ENCODE results near the gene REN. TPM values are rescaled to one million over a fixed set of nuclear protein-coding genes. Genes with fewer than 3 reads are reported as not detected.

Gene REN
- total RNA-seq, 3 donors from 2014 or later: not detected

DNA sequence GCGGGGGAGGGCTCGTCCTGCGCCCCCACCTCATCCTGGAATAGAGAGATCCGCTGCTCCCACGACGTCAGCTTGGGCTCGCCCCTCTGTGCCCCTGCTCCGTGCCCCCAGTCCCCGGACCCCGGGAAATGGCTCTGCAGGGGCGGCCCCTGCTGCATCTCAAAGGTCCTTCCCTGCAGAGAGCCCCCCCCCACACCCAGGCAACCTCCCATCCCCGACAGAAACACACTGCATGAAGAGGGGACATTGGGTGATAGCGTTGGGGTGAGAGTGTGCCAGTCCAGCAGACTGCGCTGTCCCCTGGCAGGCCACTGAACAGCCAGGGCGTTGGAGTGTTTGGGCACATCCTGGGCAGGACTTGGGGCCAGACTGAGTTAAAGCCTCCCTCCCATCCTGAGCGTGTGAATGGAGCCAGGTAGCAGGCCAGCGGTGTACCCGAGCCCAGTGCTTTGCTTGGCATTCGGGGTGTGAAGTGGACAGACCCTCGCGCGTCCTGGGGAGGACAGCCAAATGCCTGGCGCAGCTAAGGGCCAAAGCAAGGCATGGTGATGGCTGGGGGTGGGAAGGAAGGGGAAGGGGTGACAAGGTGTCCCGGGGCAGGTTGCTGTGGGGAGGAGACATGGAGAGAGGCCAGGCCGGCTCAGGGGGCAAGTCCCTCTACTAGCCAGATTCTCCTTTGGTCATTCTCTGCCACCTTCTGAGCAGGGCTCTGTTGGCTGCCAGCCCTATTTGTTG lies 13.7 kb downstream of the REN start:
- H3K9me3 Mint-ChIP-seq: no peaks in the 10 kb centered on the region
- ATAC-seq: peak in 1 of 2 donors; percentile 11

DNA sequence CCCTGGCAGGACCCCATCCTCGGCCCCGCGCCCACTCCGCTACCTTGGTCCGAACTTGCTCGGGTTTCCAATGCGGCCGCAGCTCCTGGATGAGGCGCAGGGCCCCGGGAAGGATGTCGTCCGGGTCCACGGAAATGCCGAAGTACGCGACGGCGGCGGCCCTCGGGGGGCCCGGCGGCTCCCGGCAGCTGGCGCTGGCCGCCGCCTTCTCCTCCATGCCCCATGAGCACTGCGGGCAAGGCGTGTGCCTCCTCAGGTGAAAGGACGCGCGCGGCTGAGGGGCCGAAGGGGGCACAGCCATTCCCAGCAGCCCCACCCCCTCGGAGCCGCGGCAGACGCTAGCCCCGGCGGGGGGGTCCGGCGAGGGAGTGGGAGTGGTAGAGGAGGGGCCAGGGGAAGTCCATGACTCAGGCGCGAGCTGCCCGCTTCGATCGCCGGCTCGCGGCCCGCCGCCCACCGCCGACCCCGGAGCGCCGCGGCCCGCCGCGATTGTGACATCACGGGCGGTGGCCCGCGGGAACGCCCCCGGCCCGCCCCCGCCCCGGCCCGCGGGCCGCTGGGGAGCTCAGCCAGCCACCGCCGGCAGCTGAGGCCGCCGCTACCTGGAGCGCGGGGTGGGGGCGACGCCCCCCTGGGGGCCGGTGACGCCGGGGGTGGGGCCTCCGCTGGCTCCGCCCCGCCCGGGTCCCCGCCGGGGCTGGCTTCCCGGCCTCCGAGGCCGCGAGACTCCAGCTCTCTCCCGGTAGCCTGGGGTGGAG lies 14.4 kb downstream of the REN start, which contains the start of gene ETNK2:
Gene ETNK2, minus strand, starts transcription at position 493 of the 758 bp plus-strand sequence. Its CDS starts 192 bp downstream, at position 301.
- peak; percentile 80 to 82 for ATAC-seq
- Mint-ChIP-seq H3K27me3 (ENCODE audit: low read depth) (no peaks in the 10 kb centered on the region), H3K4me3 (peak within 1 kb of the TSS; percentile 64), H3K4me1 (ENCODE audit: low read depth) (peaks cover 2% of the 10 kb centered on the region), H3K9me3 (no peaks in the 10 kb centered on the region), H3K36me3 (ENCODE audit: insufficient read depth) (no peaks in the 10 kb centered on the region)
- peak; percentile 52 for DNase-seq

More for the DNA sequence above, 13.7 kb downstream of the REN start:
- DNase-seq: no peak
- Mint-ChIP-seq H3K4me3 (peak overlapping the region; percentile 62), H3K36me3 (ENCODE audit: insufficient read depth) (no peaks in the 10 kb centered on the region), H3K4me1 (ENCODE audit: low read depth) (peaks cover 2% of the 10 kb centered on the region), H3K27me3 (ENCODE audit: low read depth) (no peaks in the 10 kb centered on the region)

DNA sequence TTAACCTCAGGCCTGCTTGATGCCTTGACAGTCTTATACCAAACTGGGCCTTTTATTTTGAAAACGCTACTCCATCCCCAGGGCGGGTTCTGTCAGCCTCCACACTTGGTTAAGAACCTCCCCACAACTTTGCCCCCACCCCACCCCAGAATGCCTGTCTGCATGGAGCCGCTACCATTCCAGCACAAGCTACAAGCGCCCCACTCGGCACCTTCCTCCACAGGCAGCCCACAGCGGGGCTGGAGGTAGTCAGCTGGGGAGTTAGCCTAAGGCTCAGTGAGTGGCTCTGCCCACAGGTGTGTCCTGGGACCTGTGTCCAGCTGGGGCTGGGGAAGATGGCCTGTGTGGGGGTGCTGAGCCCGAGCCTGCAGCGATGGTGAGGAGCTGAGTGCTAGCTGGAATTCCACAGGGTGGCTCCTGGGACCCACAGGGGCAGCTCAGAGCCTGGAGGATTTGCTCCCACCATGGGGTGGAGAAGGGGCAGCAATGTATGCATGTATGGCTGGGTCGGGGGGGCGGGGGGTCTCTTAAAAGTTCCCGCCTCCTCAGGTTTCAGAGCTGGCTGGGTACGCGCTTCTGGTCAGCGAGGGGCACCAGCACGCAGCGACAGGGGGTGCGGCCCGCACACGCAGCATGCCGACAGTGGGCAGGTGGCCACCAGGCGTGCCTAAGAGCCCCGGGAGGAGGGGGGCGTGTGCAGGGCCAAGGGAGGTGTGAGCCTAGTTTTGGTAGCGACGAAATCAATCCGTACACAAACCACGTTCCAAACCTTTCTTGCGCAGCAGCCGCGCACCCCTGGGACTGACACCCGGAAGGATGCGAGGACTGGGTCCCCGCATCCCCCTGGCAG lies 15.2 kb downstream of the REN start:
- H3K27me3 Mint-ChIP-seq (ENCODE audit: low read depth): no peaks in the 10 kb centered on the region
- no peaks in the 10 kb centered on the region for H3K36me3 Mint-ChIP-seq (ENCODE audit: insufficient read depth)
- H3K4me1 Mint-ChIP-seq (ENCODE audit: low read depth): peaks cover 2% of the 10 kb centered on the region
- ATAC-seq (peak; percentile 12 to 25), DNase-seq (no peak)
- no peaks in the 10 kb centered on the region for H3K9me3 Mint-ChIP-seq
- H3K4me3 Mint-ChIP-seq: peak overlapping the region; percentile 64

DNA sequence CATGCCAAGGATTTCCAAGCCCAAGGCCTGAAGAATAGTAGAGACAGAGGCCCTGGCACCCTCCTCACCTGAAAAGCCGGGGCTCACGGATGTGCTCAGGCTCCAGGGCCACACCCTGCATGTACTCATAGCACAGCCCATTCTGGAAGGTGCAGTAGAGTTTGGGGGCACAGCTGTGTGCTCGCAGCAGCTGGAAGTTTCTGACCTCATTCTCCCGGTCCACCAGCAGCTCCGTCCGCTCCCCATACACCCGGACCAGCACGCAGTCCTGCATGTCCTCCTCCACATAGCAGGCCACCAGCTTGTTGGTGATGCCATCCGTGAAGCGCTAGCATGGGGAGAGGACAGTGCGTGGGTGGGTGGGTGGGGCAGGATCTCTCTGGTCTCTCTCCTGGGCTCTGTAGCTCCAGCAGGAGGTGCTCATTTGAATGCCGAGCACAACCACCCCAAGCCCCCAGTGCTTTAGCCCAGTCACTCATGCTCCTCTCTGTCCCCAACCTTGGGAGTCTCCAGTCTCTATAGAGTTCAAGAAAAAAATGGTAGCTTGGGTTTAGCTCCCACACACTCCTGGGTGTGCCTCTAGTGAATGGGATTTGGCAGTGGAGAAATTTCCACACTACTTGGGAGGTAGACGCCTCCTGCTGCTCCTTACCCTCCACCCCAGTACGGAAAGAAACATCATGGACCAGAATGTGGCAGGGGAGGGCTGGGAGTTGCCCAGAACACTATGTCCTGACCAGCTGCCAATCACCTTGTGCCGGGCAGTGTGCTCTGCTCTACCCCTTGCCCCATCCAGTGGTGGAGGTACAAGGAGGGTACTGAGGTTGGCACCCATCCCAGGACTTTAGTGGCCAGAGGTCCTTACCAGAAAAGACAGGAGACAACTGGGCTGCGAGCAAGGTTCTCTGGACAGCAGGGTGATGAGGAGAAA lies 16.2 kb downstream of the REN start:
- no peak for ATAC-seq

DNA sequence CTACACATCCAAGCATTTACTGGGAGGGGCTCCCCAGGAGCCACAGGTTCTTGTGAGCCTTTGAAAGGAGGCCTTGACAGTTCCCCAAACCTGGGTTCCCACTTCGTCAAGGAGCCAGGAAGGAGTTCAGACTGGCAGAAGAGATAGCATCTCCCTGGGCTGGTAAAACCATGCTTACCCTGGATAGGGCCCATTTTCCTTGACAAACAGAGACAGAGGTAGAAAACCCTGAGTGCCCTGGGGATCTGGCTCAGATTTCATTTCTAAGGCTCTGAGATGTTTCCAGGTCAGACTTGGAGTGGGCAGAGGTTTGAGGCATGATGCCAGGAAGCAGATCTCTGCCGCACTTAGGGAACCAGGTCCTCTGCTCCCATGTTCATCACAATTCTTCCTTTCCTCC lies 17.0 kb downstream of the REN start:
- Mint-ChIP-seq H3K4me3 (no peak overlapping the region), H3K27me3 (ENCODE audit: low read depth) (no peaks in the 10 kb centered on the region), H3K36me3 (ENCODE audit: insufficient read depth) (no peaks in the 10 kb centered on the region), H3K4me1 (ENCODE audit: low read depth) (peaks cover 2% of the 10 kb centered on the region), H3K9me3 (no peaks in the 10 kb centered on the region)
- DNase-seq: no peak
- no peak for ATAC-seq

More for the DNA sequence above, 16.2 kb downstream of the REN start:
- Mint-ChIP-seq H3K36me3 (ENCODE audit: insufficient read depth) (no peaks in the 10 kb centered on the region), H3K9me3 (no peaks in the 10 kb centered on the region), H3K4me1 (ENCODE audit: low read depth) (peaks cover 2% of the 10 kb centered on the region), H3K4me3 (peak overlapping the region; percentile 64), H3K27me3 (ENCODE audit: low read depth) (no peaks in the 10 kb centered on the region)
- no peak for DNase-seq

DNA sequence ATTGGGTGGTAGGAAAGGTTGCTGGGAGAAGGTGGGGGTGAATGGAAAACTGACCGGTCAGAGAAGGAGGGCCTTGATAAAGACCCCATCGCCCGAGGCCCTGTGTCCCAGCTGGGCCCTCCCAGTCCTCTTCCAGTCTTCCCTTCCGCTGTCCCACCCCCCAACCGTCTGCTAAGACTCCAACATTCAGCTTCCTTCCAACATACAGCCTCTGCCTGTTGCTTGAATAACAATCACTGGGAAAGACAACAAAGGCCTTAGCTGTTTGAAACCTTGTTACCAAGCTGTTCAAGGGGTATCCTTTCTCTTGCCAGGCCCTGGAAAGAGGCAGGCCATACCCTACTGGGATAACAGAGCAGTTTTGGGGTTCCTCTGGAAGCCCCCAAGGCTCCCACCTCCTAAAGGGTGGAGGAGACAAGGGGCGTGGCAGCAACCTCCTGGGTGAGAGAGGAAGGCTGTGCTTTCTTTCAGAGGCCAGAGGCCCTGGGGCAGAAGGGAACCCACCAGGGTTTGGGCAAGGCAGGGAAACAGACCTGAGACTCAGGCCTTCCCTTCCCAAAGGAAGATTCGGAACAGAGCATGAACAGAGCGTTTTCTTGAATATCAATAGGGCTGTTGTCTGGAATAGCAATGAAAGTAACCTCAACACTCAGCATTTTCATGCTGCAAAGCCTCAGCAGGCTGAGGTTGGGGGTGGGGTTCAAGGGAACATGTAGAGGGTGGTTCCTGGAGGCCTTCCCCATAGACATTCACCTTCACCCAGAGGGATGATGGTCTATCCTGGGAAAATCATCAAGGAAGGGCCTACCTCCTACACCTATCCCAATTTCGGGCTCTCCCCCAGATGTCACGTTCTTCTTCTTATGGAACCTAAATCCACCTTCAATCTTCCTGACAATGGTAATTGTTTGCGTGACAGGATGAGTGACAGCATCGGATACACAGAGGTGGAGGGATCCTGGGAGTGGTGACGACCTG lies 18.4 kb downstream of the REN start:
- no peak for ATAC-seq
- DNase-seq: no peak
- H3K4me3 Mint-ChIP-seq: no peak overlapping the region
- no peaks in the 10 kb centered on the region for H3K27me3 Mint-ChIP-seq (ENCODE audit: low read depth)
- no peaks in the 10 kb centered on the region for H3K9me3 Mint-ChIP-seq
- H3K36me3 Mint-ChIP-seq (ENCODE audit: insufficient read depth): no peaks in the 10 kb centered on the region
- H3K4me1 Mint-ChIP-seq (ENCODE audit: low read depth): peaks cover 2% of the 10 kb centered on the region

DNA sequence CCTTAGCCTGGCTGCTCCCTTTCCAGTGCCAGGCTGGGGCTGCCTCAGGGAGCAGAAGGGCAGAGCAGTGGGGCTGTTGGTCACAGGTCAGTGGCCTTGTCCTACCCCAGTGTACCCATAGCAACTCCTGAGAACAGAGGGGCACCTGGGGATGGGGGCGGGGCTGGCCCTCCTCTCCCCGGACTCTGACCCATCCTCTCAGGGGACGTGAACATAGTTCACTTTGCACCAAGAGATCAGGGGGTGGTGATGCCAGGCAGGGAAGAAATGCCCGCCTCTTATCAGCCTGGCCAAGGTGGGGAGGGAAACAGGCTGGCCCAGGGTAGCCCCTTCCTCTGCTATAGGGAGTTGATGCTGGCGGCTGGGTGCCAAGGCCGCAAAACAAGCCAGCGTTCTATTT lies 19.2 kb downstream of the REN start:
- ATAC-seq (no peak), DNase-seq (no peak)
- Mint-ChIP-seq H3K36me3 (ENCODE audit: insufficient read depth) (no peaks in the 10 kb centered on the region), H3K4me3 (no peak overlapping the region), H3K9me3 (no peaks in the 10 kb centered on the region), H3K27me3 (ENCODE audit: low read depth) (no peaks in the 10 kb centered on the region), H3K4me1 (ENCODE audit: low read depth) (peaks cover 2% of the 10 kb centered on the region)

DNA sequence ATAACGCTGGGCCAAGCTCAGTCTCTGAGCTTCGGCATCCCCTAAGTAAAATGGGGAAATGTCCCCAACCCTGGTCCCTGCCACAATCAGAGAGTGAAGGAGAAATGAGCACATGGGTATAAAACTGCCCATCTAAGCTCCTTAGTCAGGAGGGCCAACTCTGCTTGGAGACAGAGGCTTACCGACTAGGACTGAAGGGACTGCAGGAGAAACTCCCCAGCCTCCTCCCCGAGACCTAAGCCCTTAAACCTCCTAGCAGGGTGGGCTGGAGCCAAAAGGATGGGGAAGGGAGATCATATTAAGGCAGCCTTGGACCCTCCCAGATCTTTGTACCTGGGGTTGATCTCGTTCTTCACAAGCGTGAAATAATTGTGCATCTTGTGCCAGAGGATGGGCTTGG lies 19.8 kb downstream of the REN start:
- Mint-ChIP-seq H3K4me1 (ENCODE audit: low read depth) (peaks cover 2% of the 10 kb centered on the region), H3K27me3 (ENCODE audit: low read depth) (no peaks in the 10 kb centered on the region), H3K4me3 (no peak overlapping the region), H3K9me3 (no peaks in the 10 kb centered on the region), H3K36me3 (ENCODE audit: insufficient read depth) (no peaks in the 10 kb centered on the region)
- ATAC-seq: no peak
- no peak for DNase-seq

DNA sequence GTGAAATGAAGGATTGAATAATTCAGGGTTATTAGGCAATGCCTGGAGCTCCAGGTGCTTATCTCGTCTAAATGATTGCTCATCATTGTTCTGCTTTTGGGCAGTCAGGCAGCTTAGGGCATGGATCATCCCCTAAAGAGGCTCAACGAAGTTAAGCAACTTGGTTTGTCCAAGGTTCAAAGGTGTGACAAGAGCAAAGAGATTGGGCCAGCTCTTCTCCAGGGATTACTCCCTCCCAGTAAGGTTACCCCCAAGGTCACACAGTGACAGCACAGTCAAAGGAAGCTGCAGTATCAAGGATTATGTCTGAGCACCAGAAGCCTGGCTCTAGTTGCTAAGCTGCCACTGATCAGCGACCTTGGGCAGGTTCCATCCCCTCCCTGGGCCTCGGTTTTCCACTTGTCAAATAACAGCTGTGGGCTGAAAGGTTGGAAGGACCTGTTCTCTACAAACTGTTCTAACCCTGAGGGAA lies 21.1 kb downstream of the REN start:
- ATAC-seq (no peak), DNase-seq (no peak)
- H3K27me3 Mint-ChIP-seq (ENCODE audit: low read depth): no peaks in the 10 kb centered on the region
- no peak overlapping the region for H3K4me3 Mint-ChIP-seq
- no peaks in the 10 kb centered on the region for H3K9me3 Mint-ChIP-seq
- H3K4me1 Mint-ChIP-seq (ENCODE audit: low read depth): no peaks in the 10 kb centered on the region
- peaks cover 2% of the 10 kb centered on the region for H3K36me3 Mint-ChIP-seq (ENCODE audit: insufficient read depth)

DNA sequence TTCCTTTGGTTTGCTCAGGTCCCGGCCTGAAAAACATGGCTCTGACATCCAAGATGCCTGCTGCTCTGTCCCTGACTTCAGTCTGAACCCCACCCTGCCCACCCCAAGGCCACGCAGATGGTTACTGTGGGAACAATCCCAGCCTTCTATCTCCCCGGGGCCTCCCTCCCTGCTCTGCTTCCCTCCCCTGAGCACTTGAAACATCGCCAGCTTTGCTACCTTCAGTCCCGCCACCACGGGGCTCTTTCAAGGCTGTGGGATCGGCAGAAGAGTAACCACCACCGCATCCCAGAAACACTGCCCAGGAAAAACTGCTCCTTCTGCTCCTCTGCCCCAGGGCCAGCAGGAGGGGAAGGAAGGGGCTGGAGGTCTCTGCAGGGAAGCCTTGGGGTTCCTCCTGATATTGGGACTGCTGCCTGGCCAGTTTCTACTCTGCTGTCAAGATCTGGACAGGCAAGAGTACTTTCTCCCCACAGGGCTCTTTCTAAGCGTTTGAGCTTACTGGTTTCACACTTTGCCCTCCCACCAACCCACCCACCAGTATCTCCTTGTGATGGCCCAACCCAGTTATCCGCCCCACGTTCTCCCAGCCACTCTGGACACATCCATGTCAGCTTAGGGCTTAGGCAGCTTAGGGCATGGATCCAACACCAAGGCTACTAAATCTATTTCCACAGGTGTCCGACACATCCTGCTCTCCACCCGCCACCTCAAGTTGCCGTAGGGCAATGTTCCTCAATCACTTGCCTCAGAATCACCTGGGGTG lies 22.7 kb downstream of the REN start:
- Mint-ChIP-seq H3K4me1 (ENCODE audit: low read depth) (no peaks in the 10 kb centered on the region), H3K36me3 (ENCODE audit: insufficient read depth) (peaks cover 7% of the 10 kb centered on the region)

DNA sequence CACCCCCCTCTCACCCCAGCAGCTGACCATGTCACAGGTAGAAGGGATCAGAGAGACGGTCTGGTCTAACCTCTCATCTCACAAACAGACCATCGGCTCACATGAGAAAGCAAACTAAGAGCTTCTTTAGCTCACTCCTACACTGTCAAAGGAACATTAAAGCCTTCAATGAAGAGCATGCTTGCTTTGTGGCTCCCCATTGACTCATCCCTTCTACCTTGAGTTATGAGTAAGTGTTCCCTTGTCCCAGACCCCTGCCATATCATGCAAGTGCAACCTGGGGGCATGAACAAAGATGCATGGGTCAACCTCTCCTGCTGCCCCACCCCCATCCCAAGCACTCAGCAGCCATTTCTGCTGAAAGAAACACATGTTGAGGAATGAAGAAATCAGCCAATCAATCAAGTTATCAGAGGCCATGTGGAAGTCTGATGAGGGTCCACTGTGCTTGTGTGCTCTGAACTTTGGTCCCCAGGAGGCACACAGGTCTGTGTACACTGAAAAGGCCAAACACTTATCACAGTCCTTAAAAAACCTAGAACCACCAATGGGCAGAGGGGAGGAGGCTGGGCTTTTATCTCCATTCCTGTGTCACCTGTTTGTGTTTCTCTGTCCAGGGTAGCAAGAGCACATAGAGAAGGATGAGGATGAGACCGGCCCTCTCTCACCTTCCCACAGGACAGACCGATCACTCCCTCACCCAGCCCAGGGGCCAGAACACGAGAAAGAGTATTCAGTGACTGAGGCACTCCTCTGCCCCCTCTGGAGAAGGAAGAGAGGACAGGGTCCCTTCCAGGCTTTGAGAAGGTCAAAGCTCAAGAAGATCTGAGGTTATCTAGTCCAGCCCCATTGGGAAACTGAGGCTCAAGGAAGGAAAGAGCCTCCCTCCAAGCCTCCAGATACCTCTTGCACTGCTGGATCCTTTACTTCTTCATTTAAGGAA lies 23.8 kb downstream of the REN start:
- DNase-seq (no peak), ATAC-seq (no peak)
- no peaks in the 10 kb centered on the region for H3K27me3 Mint-ChIP-seq (ENCODE audit: low read depth)
- no peaks in the 10 kb centered on the region for H3K9me3 Mint-ChIP-seq
- peaks cover 7% of the 10 kb centered on the region for H3K36me3 Mint-ChIP-seq (ENCODE audit: insufficient read depth)
- no peaks in the 10 kb centered on the region for H3K4me1 Mint-ChIP-seq (ENCODE audit: low read depth)
- no peak overlapping the region for H3K4me3 Mint-ChIP-seq

More for the DNA sequence above, 22.7 kb downstream of the REN start:
- no peak for DNase-seq
- Mint-ChIP-seq H3K9me3 (no peaks in the 10 kb centered on the region), H3K27me3 (ENCODE audit: low read depth) (no peaks in the 10 kb centered on the region), H3K4me3 (no peak overlapping the region)
- no peak for ATAC-seq
